Glomerular endothelial cell (primary cell): ENCODE data around the gene EFCAB9. TPM values are rescaled to one million over a fixed set of nuclear protein-coding genes. Genes with fewer than 3 reads are reported as not detected.
"Not testable (repeated sequence)": the region's sequence is repeated elsewhere in the genome, so short reads cannot be mapped to it uniquely, and the experiment has no call there.

Source experiments
- DNase-seq: peaks from one replicate; pipeline ENCODE4 v3.0.0-alpha.2; 2011; ENCODE audit warnings: low read depth, low spot score; ENCODE audit errors: extremely low read depth
- total RNA-seq: library from RNA; depleted of rRNA; stranded (reverse); fragments of >200 nt; gene quantifications from 2 replicates; pipeline ENCODE4 v1.2.3, GENCODE V29; 2015

Gene EFCAB9
- not detected in 2 replicates for total RNA-seq

GRCh38 chr5:172193872-172194271, at the start of gene EFCAB9:
EFCAB9 (plus strand) TSS chr5:172194172; CDS start chr5:172194173, 1 bp downstream.
- DNase-seq, result no peak

GRCh38 chr5:172144291-172144815, 49.6 kb upstream of the EFCAB9 start:
- no peak for DNase-seq

- DNase-seq, result no peak
These were observed 48.8 kb upstream of the EFCAB9 start for GRCh38 chr5:172144931-172145869.

- DNase-seq, result no peak
These were observed 47.9 kb upstream of the EFCAB9 start for GRCh38 chr5:172145870-172146747.

GRCh38 chr5:172146748-172147092, 47.3 kb upstream of the EFCAB9 start:
- DNase-seq, result no peak

GRCh38 chr5:172147857-172148256, 46.1 kb upstream of the EFCAB9 start:
- DNase-seq, result no peak

- DNase-seq, result no peak
These were observed 45.6 kb upstream of the EFCAB9 start for GRCh38 chr5:172148381-172148780.

- no peak for DNase-seq
These were observed 44.9 kb upstream of the EFCAB9 start for GRCh38 chr5:172149073-172149472.

- not testable (repeated sequence) for DNase-seq
These were observed 44.5 kb upstream of the EFCAB9 start for GRCh38 chr5:172149481-172149880.

- DNase-seq, result no peak
These were observed 43.2 kb upstream of the EFCAB9 start for GRCh38 chr5:172150514-172151425.

GRCh38 chr5:172151661-172152210, 42.2 kb upstream of the EFCAB9 start:
- DNase-seq, result no peak

GRCh38 chr5:172153695-172154094, 40.3 kb upstream of the EFCAB9 start:
- no peak for DNase-seq

GRCh38 chr5:172155101-172155500, 38.9 kb upstream of the EFCAB9 start:
- not testable (repeated sequence) for DNase-seq

- DNase-seq, result peak; percentile 94
These were observed 37.4 kb upstream of the EFCAB9 start for GRCh38 chr5:172156541-172156994.

- DNase-seq, result no peak
These were observed 35.0 kb upstream of the EFCAB9 start for GRCh38 chr5:172159016-172159415.

GRCh38 chr5:172160506-172160905, 33.5 kb upstream of the EFCAB9 start:
- DNase-seq, result no peak

- DNase-seq, result no peak
These were observed 31.5 kb upstream of the EFCAB9 start for GRCh38 chr5:172162323-172162986.

GRCh38 chr5:172162987-172163343, 31.0 kb upstream of the EFCAB9 start:
- DNase-seq, result no peak

GRCh38 chr5:172163346-172163745, 30.6 kb upstream of the EFCAB9 start:
- DNase-seq, result no peak
